Measurements from ENCODE around the gene ZNF865. TPM values are rescaled to one million over a fixed set of nuclear protein-coding genes. Genes with fewer than 3 reads are reported as not detected.

ZNF865 gene
- total RNA-seq, 1 experiment from 2014 or later = 16.2 TPM

- DNase-seq (ENCODE audit: low read depth, low spot score) (no peak), ATAC-seq (no peak)
- Histone ChIP-seq H3K9me2 (ENCODE audit: insufficient read depth) (no peaks in the 10 kb centered on the region), H4K20me1 (ENCODE audit: insufficient read depth) (no peaks in the 10 kb centered on the region), H3K4me2 (ENCODE audit: low read length) (no peak overlapping the region), H2AFZ (ENCODE audit: low read depth, low read length, poor library complexity, severe bottlenecking) (no peak overlapping the region), H3K36me3 (ENCODE audit: control insufficient read depth in 1 of 2, insufficient read depth in 2 of 2, low read length in 2 of 2) (0 out of 4 replicates have a peak, but pooled peaks cover 0 to 3% of the 10 kb centered on the region in 2 experiments), H3K27me3 (ENCODE audit: insufficient read depth, low read length) (no peaks in the 10 kb centered on the region), H3K9me3 (ENCODE audit: control insufficient read depth in 1 of 2, insufficient read depth in 1 of 2, low read depth in 1 of 2, low read length in 2 of 2) (no peaks in the 10 kb centered on the region), H3K4me1 (ENCODE audit: control insufficient read depth in 1 of 2, insufficient read depth in 2 of 2, low read length in 2 of 2) (peaks cover 26 to 55% of the 10 kb centered on the region in 2 experiments), H3K79me2 (ENCODE audit: insufficient read depth, low read length) (peaks cover 60% of the 10 kb centered on the region), H3K9ac (ENCODE audit: low read length) (no peak overlapping the region), H3K4me3 (replicated peaks in 1 of 2; ENCODE audit: low read depth in 1 of 2, low read length in 2 of 2) (no peak overlapping the region), H3K27ac (ENCODE audit: low read depth, low read length) (no peak overlapping the region)
- TF ChIP-seq TCF7L2 (IDR thresholded peaks at IDR 0.05; ENCODE audit: borderline replicate concordance, extremely low read depth, insufficient read depth, insufficient read length) (no peak), ZFX (IDR thresholded peaks at IDR 0.05) (no peak), FOSL1 (IDR thresholded peaks at IDR 0.05; ENCODE audit: low read depth) (no peak), EZH2 (IDR thresholded peaks at IDR 0.05) (no peak), CBX3 (IDR thresholded peaks at IDR 0.05; ENCODE audit: low read depth) (no peak), ELF1 (IDR thresholded peaks at IDR 0.05; ENCODE audit: borderline replicate concordance, low read depth) (no peak), CEBPB (IDR thresholded peaks at IDR 0.05; ENCODE audit: low read depth) (no peak), SP1 (IDR thresholded peaks at IDR 0.05; ENCODE audit: low read depth) (no peak), CTCF (IDR thresholded peaks at IDR 0.05 in 2 of 3, conservative IDR thresholded peaks at IDR 0.05 in 1 of 3; ENCODE audit: borderline replicate concordance in 1 of 3, insufficient read depth in 1 of 3, low read depth in 2 of 3, low read length in 2 of 3) (no peak), SIN3A (IDR thresholded peaks at IDR 0.05; ENCODE audit: low read depth) (no peak), MAX (IDR thresholded peaks at IDR 0.05) (no peak), SRF (IDR thresholded peaks at IDR 0.05; ENCODE audit: low read depth) (no peak), EZH2phosphoT487 (IDR thresholded peaks at IDR 0.05; ENCODE audit: borderline replicate concordance) (no peak), POLR2A (IDR thresholded peaks at IDR 0.05; ENCODE audit: borderline replicate concordance, extremely low read depth, insufficient read depth, insufficient read length) (no peak), POLR2AphosphoS5 (IDR thresholded peaks at IDR 0.05; ENCODE audit: low read depth, low read length) (no peak), ZNF274 (IDR thresholded peaks at IDR 0.05; ENCODE audit: low read depth, low read length) (no peak), RAD21 (IDR thresholded peaks at IDR 0.05; ENCODE audit: low read depth) (no peak)
- TF ChIP-seq, protein P1, sequence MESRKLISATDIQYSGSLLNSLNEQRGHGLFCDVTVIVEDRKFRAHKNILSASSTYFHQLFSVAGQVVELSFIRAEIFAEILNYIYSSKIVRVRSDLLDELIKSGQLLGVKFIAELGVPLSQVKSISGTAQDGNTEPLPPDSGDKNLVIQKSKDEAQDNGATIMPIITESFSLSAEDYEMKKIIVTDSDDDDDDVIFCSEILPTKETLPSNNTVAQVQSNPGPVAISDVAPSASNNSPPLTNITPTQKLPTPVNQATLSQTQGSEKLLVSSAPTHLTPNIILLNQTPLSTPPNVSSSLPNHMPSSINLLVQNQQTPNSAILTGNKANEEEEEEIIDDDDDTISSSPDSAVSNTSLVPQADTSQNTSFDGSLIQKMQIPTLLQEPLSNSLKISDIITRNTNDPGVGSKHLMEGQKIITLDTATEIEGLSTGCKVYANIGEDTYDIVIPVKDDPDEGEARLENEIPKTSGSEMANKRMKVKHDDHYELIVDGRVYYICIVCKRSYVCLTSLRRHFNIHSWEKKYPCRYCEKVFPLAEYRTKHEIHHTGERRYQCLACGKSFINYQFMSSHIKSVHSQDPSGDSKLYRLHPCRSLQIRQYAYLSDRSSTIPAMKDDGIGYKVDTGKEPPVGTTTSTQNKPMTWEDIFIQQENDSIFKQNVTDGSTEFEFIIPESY (IDR thresholded peaks at IDR 0.05; ENCODE audit: extremely low read depth, insufficient replicate concordance, low read length) = no peak
- TF ChIP-seq, protein P2, sequence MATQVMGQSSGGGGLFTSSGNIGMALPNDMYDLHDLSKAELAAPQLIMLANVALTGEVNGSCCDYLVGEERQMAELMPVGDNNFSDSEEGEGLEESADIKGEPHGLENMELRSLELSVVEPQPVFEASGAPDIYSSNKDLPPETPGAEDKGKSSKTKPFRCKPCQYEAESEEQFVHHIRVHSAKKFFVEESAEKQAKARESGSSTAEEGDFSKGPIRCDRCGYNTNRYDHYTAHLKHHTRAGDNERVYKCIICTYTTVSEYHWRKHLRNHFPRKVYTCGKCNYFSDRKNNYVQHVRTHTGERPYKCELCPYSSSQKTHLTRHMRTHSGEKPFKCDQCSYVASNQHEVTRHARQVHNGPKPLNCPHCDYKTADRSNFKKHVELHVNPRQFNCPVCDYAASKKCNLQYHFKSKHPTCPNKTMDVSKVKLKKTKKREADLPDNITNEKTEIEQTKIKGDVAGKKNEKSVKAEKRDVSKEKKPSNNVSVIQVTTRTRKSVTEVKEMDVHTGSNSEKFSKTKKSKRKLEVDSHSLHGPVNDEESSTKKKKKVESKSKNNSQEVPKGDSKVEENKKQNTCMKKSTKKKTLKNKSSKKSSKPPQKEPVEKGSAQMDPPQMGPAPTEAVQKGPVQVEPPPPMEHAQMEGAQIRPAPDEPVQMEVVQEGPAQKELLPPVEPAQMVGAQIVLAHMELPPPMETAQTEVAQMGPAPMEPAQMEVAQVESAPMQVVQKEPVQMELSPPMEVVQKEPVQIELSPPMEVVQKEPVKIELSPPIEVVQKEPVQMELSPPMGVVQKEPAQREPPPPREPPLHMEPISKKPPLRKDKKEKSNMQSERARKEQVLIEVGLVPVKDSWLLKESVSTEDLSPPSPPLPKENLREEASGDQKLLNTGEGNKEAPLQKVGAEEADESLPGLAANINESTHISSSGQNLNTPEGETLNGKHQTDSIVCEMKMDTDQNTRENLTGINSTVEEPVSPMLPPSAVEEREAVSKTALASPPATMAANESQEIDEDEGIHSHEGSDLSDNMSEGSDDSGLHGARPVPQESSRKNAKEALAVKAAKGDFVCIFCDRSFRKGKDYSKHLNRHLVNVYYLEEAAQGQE (IDR thresholded peaks at IDR 0.05; ENCODE audit: low read depth) = no peak
- TF ChIP-seq, protein P3, sequence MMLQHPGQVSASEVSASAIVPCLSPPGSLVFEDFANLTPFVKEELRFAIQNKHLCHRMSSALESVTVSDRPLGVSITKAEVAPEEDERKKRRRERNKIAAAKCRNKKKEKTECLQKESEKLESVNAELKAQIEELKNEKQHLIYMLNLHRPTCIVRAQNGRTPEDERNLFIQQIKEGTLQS (IDR thresholded peaks at IDR 0.05) = no peak
- RAD21 ChIA-PET (ENCODE audit: low non-redundant PET in 1 of 2, low total read pairs in 2 of 2, uncharacterized antibody in 2 of 2, unreplicated experiment in 2 of 2) = no interaction called here
- POLR2A ChIA-PET = no interaction called here
- intact Hi-C loops (cut with micrococcal nuclease) = loop anchor here (10.0 kb wide), 2 partner anchors 493 to 983 kb away; partner anchors contain the start of gene TNNT1
- BruUV-seq (replicated peaks) = no TSS peak
- CTCF ChIA-PET = interaction anchor here (1.9 kb wide), 1 partner anchor 17 kb away, joined by 7 read pairs; the partner anchor contains the start of gene U2AF2
These were observed 32.1 kb downstream of the ZNF865 start for GRCh38 chr19:55637534-55637933.
